ENCODE results near the gene CAMTA2. TPM values are rescaled to one million over a fixed set of nuclear protein-coding genes. Genes with fewer than 3 reads are reported as not detected.

Gene CAMTA2
- total RNA-seq, 1 experiment from 2014 or later, result 51.1 TPM

GRCh38 chr17:5034063-5034462 is 46.6 kb upstream of the CAMTA2 start:
- intact Hi-C loops (cut with micrococcal nuclease; ENCODE audit: unreplicated experiment), result no loop called here
- Histone ChIP-seq H3K79me2 (ENCODE audit: low read depth) (no peaks in the 10 kb centered on the region), H3K27ac (no peak overlapping the region), H4K20me1 (ENCODE audit: insufficient read depth) (no peaks in the 10 kb centered on the region), H2AFZ (no peak overlapping the region), H3K4me2 (no peak overlapping the region), H3K4me3 (no peak overlapping the region), H3K9me2 (ENCODE audit: insufficient read depth) (no peaks in the 10 kb centered on the region), H3F3A (ENCODE audit: insufficient read depth, low read depth) (no peaks in the 10 kb centered on the region; the same call in 1 of the 2 replicates), H3K36me3 (ENCODE audit: low read depth) (no peaks in the 10 kb centered on the region), H3K27me3 (ENCODE audit: insufficient read depth, low read depth) (peaks cover 3% of the 10 kb centered on the region; the same call in 1 of the 2 replicates), H3K9me3 (ENCODE audit: insufficient read depth, low read depth) (no peaks in the 10 kb centered on the region), H3K4me1 (replicated peaks; ENCODE audit: insufficient read depth) (0 out of 2 replicates have a peak, but pooled peaks cover 3% of the 10 kb centered on the region)
- TF ChIP-seq, protein P1, sequence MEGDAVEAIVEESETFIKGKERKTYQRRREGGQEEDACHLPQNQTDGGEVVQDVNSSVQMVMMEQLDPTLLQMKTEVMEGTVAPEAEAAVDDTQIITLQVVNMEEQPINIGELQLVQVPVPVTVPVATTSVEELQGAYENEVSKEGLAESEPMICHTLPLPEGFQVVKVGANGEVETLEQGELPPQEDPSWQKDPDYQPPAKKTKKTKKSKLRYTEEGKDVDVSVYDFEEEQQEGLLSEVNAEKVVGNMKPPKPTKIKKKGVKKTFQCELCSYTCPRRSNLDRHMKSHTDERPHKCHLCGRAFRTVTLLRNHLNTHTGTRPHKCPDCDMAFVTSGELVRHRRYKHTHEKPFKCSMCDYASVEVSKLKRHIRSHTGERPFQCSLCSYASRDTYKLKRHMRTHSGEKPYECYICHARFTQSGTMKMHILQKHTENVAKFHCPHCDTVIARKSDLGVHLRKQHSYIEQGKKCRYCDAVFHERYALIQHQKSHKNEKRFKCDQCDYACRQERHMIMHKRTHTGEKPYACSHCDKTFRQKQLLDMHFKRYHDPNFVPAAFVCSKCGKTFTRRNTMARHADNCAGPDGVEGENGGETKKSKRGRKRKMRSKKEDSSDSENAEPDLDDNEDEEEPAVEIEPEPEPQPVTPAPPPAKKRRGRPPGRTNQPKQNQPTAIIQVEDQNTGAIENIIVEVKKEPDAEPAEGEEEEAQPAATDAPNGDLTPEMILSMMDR (conservative IDR thresholded peaks at IDR 0.05), result no peak
- no peak for TF ChIP-seq EZH2 (IDR thresholded peaks at IDR 0.05; ENCODE audit: low read depth)
- no TSS peak for BruUV-seq (replicated peaks)
- CTCF ChIA-PET, result interaction anchor here (0.5 to 0.6 kb wide), 3 partner anchors 28 to 108 kb away, joined by 3 to 18 read pairs (median 4); no protein-coding TSS in a partner anchor
- no peak for DNase-seq
- POLR2A ChIA-PET (ENCODE audit: unreplicated experiment), result interaction anchor here (0.7 kb wide), 1 partner anchor 355 kb away, joined by 5 read pairs; no protein-coding TSS in a partner anchor

GRCh38 chr17:5033352-5034015 is 46.0 kb upstream of the CAMTA2 start:
- Histone ChIP-seq H3K9me3 (ENCODE audit: insufficient read depth, low read depth) (no peaks in the 10 kb centered on the region), H3K27ac (no peak overlapping the region), H3K4me1 (replicated peaks; ENCODE audit: insufficient read depth) (0 out of 2 replicates have a peak, but pooled peaks cover 3% of the 10 kb centered on the region), H3F3A (ENCODE audit: insufficient read depth, low read depth) (no peaks in the 10 kb centered on the region; the same call in 1 of the 2 replicates), H4K20me1 (ENCODE audit: insufficient read depth) (no peaks in the 10 kb centered on the region), H3K27me3 (ENCODE audit: insufficient read depth, low read depth) (peaks cover 3% of the 10 kb centered on the region; the same call in 1 of the 2 replicates), H2AFZ (no peak overlapping the region), H3K4me2 (no peak overlapping the region), H3K36me3 (ENCODE audit: low read depth) (no peaks in the 10 kb centered on the region), H3K4me3 (no peak overlapping the region), H3K79me2 (ENCODE audit: low read depth) (no peaks in the 10 kb centered on the region), H3K9me2 (ENCODE audit: insufficient read depth) (no peaks in the 10 kb centered on the region)
- ChIA-PET CTCF (interaction anchor here (0.6 kb wide), 1 partner anchor 37 kb away, joined by 3 read pairs; no protein-coding TSS in a partner anchor), POLR2A (ENCODE audit: unreplicated experiment) (interaction anchor here (0.7 kb wide), 1 partner anchor 354 kb away, joined by 5 read pairs; no protein-coding TSS in a partner anchor)
- BruUV-seq (replicated peaks), result no TSS peak
- no peak for TF ChIP-seq EZH2 (IDR thresholded peaks at IDR 0.05; ENCODE audit: low read depth)
- TF ChIP-seq, protein P1 (conservative IDR thresholded peaks at IDR 0.05), result no peak
- DNase-seq, result no peak
- intact Hi-C loops (cut with micrococcal nuclease; ENCODE audit: unreplicated experiment), result no loop called here

DNA sequence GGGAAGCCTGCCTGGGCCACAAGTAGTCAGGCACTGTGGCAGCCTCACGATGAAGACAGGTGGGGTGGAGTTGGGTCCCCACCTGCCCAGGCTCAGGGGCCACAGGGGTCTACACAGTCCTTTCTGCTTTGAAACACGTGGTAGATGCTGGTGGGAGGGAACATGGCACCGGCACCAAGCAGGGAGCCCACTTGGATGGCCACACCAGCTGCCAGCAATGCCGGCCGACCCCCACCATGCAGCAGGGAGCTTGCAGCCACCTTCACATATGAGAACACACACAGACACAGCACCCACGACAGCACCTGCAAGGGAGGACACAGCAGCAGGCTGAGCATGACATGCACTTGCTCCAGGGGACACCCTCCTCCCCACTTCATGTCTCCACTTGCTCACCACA is 45.4 kb upstream of the CAMTA2 start:
- H3K36me3 ChIP-seq (ENCODE audit: low read depth), result no peaks in the 10 kb centered on the region
- no peak for DNase-seq
- TF ChIP-seq, protein P1 (conservative IDR thresholded peaks at IDR 0.05), result no peak
- no peak for TF ChIP-seq EZH2 (IDR thresholded peaks at IDR 0.05; ENCODE audit: low read depth)
- ChIA-PET POLR2A (ENCODE audit: unreplicated experiment) (no interaction called here), CTCF (no interaction called here)
- H3K9me2 ChIP-seq (ENCODE audit: insufficient read depth), result no peaks in the 10 kb centered on the region
- no peaks in the 10 kb centered on the region; the same call in 1 of the 2 replicates for H3F3A ChIP-seq (ENCODE audit: insufficient read depth, low read depth)
- peaks cover 3% of the 10 kb centered on the region; the same call in 1 of the 2 replicates for H3K27me3 ChIP-seq (ENCODE audit: insufficient read depth, low read depth)
- H3K4me2 ChIP-seq, result no peak overlapping the region
- H3K4me3 ChIP-seq, result no peak overlapping the region
- no TSS peak for BruUV-seq (replicated peaks)
- no peak overlapping the region for H3K27ac ChIP-seq
- H3K4me1 ChIP-seq (replicated peaks; ENCODE audit: insufficient read depth), result 0 out of 2 replicates have a peak, but pooled peaks cover 3% of the 10 kb centered on the region
- no peaks in the 10 kb centered on the region for H4K20me1 ChIP-seq (ENCODE audit: insufficient read depth)
- no peaks in the 10 kb centered on the region for H3K9me3 ChIP-seq (ENCODE audit: insufficient read depth, low read depth)
- intact Hi-C loops (cut with micrococcal nuclease; ENCODE audit: unreplicated experiment), result no loop called here
- H3K79me2 ChIP-seq (ENCODE audit: low read depth), result no peaks in the 10 kb centered on the region
- no peak overlapping the region for H2AFZ ChIP-seq
